ENCODE data around the gene TENT4B.

GRCh38 chr16:50227120-50227519, 74.0 kb downstream of the TENT4B start:
- TF ChIP-seq CTCF (IDR thresholded peaks at IDR 0.05; ENCODE audit: low read length) (no peak), EZH2 (IDR thresholded peaks at IDR 0.05; ENCODE audit: borderline replicate concordance, low read length) (no peak)

All from OCI-LY1 (cell line).